ENCODE data around the gene DGCR6.
"Not testable (repeated sequence)": the region's sequence is repeated elsewhere in the genome, so short reads cannot be mapped to it uniquely, and the experiment has no call there.

The DGCR6 gene

DNA sequence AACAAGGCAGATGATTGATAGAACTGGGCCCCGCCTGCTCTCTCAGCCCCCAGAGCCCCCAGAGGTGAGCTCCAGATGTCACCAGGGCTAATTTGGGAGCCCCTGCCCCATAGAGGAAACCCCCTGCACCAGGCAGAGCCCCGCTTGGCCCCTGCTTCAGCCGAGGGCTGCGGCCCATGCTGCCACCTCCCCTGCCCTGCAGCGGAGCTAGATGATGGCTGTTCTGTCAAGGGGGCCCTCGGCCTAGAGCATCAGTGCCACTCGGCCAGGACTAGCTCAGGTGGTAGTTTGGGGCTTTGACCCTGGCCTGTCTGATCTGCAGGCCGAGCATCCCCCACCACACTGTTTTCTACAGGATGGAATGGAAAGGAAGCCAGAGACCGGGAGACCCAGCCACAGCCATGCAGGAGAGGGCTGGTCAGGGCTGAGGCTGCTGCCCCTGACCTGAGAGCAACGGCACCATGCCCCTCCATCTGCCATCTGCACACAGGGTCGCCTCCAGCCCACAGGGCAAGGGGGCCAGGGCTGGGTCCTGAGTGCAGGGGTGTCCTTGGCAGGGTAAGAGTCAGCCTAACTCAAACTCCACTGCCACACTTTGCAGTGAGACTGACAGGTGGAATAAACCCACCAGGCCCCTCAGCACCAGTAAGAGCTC lies 54.2 kb downstream of the DGCR6 start:
- DNase-seq (ENCODE audit: low spot score): not testable (repeated sequence)

- not testable (repeated sequence) for DNase-seq (ENCODE audit: low spot score)
Measured at GRCh38 chr22:18961201-18961600, 55.1 kb downstream of the DGCR6 start.
